Left hindlimb (tissue), 1 donor: Measurements from ENCODE around the gene IVL.

ENCODE experiments used
- DNase-seq: peaks from one replicate; pipeline ENCODE4 v3.0.0-alpha.2; 2018

The IVL gene

GRCh38 chr1:152957561-152957960, 49.2 kb downstream of the IVL start:
- no peak for DNase-seq

GRCh38 chr1:152959273-152959672, 50.9 kb downstream of the IVL start:
- DNase-seq, result no peak

- no peak for DNase-seq
Measured at GRCh38 chr1:152959801-152960451, 51.6 kb downstream of the IVL start.

- no peak for DNase-seq
Measured at GRCh38 chr1:152960452-152961044, 52.2 kb downstream of the IVL start.
